GM21447 (cell line): ENCODE data around the gene PDXDC1.
A peak's percentile ranks its signal among the peaks of the same experiment; 100 is the strongest.
"Not testable (repeated sequence)": the region's sequence is repeated elsewhere in the genome, so short reads cannot be mapped to it uniquely, and the experiment has no call there.

Experiments used
- ATAC-seq: cut with Tn5 transposase; IDR thresholded peaks from one replicate; pipeline ENCODE4 v1.9.1; 2021; ENCODE audit not compliant: unreplicated experiment

Gene PDXDC1

DNA sequence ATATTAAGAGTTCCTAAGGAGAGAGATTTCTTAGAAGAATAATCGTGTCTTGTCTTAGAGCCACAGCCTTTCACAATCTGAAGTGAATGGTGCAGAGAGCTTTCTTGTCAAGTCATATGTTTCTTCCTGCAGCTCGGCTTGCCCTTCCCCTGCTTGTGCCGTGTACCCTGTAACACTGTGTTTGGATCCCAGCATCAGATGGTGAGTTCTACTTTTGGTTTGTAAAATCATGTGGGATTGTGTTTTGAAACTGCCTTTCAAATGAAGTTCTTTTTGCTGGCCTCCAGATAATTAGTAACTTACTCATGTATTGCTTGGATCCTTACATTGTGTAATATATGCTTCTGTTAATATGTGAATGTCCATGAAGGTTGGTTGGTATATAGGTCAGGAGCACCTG is 33.8 kb downstream of the PDXDC1 start:
- ATAC-seq = not testable (repeated sequence)

DNA sequence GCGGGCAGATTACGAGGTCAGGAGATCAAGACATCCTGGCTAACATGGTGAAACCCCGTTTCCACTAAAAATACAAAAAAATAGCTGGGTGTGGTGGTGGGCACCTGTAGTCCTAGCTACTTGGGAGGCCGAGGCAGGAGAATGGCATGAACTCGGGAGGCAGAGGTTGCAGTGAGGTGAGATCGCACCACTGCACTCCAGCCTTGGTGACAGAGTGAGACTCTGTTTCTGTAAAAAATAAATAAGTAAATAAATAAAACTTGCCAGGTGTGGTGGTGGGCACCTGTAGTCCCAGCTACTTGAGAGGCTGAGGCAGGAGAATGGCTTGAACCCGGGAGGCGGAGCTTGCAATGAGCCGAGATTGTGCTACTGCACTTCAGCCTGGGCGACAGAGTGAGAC is 38.1 kb downstream of the PDXDC1 start:
- not testable (repeated sequence) for ATAC-seq

DNA sequence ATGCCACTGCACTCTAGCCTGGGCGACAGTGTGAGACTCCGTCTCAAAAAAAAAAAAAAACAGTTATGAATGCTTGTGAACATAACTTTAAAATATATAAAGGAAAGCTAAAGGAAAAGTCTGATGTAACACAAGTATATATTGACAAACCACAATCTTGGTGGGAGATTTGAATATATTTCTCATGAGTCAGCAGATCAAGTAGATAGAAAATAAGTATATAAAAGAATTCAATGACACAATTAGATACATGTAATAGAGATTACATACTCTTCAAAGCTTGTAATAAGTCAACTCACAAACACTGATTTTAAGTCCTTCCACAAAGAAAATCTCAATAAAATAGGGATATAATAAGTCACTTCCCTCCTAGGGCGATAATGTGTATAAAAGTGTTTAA is 40.8 kb downstream of the PDXDC1 start:
- ATAC-seq = not testable (repeated sequence)

DNA sequence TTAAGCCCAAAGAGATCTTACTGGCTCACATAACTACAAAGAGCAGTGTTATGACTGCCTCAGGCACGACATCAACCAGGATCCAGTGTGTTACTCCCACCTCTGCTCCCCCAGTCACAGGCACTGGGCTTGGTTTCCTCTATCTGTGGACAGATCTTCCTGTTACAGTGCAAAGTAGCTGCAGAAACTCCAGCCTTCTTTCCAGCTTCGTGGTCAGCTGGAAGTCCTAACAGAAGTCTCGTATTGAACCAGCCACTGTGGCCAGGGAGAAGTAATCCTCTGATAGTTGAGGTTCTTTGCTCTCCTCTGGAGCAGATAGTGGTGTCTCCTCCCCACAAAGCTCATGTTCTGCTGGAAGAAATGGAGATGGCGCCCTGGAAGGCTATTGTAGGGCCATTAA is 41.5 kb downstream of the PDXDC1 start:
- ATAC-seq = not testable (repeated sequence)

DNA sequence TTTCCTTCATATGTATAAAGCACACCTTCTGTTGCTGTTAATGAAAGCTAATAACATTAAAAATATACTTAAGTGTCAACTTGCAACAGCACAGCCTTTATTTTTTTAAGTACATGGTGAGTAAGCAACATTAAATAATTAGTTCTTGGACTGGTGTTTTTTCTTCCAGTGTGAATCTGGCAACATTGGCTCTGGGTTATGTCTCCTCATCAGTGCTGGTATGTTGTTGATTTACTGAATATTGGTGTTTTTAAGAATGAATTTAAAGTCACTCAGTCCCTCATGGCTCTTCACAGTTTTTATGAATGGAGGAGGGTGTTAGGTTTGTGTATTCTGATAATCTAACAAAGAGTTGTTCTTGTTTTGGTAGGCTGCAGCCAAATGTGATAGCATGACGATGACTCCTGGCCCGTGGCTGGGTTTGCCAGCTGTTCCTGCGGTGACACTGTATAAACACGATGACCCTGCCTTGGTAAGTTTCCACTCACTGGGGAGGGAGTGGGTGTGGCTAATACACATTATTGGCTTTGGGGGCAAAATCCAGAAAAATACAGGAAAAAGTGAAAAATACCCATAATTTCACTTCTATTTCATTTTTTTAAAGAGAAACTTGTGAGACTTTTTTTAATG is 42.2 kb downstream of the PDXDC1 start:
- ATAC-seq = not testable (repeated sequence)

DNA sequence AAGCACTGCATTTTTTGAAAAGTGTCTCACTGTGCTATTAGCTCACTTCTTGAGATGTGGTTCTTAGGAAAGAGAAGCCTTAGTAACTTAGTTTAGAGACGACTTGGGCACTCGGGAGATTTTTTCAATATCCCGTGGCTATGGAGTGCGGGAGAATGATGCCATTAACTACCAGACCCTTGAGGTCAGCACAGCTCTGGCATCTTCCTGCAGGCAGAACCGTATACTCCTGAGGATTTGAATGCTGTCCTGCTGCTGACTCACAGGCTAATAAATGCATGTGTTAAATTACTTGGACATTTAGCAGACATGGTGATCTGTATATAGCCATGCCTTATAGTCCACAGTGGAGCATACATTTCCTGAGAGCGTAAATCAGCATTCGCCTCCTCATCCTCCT is 46.6 kb downstream of the PDXDC1 start:
- ATAC-seq = not testable (repeated sequence)

DNA sequence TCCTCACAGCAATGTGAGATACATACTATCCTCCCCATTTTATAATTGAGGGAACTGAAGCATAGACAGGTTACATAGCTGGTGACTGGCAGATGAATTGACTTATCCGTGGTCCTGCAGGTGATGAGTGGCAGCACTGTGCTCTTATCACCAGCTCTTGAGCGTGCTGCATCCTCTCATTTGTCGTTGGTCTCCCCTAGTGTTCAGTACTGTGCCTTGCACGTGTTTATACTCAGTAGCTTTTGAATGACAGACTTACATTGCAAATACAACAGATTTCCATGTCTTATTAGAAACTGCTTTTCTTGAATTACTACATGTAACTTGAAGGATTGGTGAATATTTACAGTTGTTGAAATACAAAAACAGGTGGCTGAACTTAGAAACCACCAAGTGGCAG is 47.4 kb downstream of the PDXDC1 start:
- peak; percentile 76 for ATAC-seq

DNA sequence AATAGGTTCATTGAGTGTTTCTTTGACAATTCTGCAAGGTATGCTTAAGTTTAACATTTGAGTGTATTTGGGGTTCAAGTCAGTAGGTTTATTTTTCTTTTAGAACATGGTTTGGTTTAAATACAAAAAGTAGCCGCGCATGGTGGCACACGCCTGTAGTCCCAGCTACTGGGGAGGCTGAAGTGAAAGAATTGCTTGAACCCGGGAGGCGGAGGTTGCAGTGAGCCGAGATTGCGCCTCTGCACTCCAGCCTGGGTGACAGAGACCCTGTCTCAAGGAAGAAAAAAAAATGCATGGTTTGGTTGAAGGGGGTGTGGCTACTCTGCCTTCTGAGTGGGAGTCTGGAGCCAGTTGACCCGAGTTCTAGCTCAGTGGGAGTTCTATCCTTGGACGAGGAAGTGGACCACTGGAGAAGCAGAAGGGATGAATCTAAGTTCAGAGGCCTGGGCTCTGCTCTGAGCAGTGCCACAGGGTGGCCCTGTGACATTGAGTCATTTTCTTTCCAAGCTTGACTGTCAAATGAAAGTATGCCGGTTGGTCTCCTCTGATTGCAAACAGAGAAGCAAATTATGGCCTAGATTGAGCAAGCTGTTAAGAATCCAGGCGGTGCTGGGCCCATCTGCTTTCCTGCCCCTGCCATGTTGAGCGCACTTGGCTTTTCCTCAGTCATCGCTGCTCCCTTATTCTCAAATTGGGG is 48.7 kb downstream of the PDXDC1 start:
- ATAC-seq = not testable (repeated sequence)

DNA sequence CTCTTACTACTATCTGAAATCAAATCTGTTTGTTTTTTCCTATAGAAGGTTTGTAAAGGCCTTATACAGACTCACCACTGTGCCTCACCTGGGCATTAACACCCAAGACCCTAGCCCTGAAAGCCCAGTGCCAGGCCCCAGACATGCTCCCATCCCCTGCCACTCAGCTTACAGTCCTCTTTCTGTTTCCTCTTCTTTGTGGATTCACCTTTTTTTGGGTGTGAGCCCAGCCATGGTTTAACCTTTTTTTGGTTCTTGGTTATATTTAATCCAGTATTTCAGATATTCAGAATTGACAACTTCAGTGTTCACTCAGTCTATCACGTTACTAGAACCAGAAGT is 50.0 kb downstream of the PDXDC1 start:
- not testable (repeated sequence) for ATAC-seq

DNA sequence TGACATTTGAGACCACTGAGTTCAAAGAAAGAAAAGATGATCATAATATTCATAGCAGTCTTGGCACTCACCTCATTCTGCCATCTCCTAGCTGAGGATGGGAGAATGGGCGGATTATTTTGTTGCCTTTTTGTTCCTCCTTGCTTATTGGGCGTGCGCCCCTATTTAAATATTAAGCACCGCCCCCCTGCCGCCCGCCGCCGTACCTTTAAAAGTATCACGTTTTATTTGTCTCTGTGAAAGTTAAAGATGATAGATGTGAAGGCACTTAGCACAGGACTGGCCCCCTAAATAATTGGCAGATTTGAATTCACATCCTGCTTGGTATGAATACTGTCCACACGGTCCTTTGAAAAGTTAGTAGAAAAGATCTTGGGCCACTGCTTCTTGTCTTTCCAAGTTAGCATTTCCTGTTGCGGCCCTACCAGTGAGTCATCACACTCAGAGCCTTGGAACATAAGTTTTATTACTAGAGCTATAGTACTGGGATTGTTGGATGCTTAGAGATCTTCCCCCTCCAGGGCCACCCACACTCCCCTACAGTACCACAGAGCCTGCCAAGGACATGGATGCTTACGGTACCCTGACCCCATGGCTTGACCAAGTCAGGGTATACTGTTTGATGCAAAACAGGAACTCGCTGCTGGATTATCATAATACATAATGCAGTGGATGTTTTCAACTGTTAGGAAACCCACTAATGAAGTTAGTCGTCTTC is 50.6 kb downstream of the PDXDC1 start:
- not testable (repeated sequence) for ATAC-seq

DNA sequence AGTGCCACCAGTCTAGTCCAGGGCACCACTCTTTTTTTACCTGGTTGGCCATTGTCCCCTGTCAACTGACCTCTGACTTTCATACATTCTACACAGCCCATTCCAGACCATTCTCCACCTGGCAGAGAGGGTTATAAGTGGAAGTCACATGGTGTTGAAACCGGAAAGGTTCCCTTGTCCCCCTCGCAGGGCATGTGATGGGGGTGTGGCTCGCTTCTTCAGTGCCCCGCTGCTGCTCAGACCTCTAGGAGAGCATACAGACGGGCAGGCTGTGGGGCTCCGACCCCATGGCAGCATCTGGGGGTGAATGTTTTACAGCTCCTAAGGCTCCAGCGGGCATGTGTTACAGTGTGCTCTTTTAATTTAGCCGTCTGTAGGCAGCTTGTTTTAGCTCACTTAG is 52.2 kb downstream of the PDXDC1 start:
- not testable (repeated sequence) for ATAC-seq

DNA sequence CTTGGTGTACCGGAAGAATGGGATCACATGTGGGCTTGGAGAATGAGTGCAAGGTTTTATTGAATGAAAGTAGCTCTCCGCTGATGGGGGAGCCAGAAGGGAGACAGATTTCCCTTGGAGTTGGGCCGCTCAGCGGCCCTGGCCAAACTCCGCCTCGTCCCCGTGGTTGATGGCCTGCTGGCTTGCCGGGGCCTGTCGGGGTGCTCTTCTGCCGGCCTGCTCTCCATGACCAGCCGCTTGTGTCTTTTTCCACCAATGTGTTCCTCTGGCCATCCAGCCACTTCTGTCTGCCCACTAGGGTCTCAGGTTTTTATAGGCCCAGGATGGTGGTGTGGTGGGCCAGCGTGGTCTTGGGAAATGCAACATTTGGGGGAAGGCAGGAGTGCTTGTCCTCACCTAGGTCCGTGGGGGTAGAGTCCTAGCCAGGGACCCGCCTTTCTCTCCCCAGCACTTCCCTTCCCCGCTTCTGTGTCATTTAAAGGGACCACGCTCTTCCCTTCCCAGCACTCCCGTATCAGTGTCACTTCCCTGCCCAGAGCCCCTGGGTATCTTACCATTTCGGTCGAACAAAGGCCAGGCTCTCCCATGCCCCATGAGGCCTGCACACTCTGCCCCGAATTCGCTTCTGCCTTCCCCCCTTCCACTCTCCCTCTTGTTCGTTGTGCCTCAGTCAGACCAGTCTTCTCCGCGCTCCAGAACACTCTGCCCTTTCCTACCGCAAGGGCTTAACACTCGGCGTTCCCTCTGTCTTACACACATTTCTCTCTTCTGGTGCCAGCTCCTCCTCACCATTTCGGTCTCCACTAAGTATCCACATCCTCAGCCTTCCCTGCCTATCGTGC is 52.9 kb downstream of the PDXDC1 start:
- not testable (repeated sequence) for ATAC-seq

DNA sequence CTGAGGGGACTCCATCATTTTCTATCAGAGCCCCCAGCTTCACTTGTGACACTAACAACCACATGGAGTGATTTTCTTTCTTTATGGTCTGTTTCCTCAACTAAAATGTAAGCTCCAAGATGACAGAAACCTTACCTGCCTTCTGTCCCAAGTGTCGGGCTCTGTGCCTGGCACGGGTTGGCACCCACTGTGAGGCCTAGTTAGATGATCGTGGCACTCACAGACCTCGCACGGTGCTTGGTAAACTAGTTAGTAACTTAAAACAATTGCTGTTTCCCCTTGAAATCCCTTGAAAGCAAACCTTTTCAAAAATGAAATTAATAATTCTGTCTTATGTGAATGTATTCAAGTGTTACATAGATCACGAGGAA is 53.5 kb downstream of the PDXDC1 start:
- not testable (repeated sequence) for ATAC-seq

DNA sequence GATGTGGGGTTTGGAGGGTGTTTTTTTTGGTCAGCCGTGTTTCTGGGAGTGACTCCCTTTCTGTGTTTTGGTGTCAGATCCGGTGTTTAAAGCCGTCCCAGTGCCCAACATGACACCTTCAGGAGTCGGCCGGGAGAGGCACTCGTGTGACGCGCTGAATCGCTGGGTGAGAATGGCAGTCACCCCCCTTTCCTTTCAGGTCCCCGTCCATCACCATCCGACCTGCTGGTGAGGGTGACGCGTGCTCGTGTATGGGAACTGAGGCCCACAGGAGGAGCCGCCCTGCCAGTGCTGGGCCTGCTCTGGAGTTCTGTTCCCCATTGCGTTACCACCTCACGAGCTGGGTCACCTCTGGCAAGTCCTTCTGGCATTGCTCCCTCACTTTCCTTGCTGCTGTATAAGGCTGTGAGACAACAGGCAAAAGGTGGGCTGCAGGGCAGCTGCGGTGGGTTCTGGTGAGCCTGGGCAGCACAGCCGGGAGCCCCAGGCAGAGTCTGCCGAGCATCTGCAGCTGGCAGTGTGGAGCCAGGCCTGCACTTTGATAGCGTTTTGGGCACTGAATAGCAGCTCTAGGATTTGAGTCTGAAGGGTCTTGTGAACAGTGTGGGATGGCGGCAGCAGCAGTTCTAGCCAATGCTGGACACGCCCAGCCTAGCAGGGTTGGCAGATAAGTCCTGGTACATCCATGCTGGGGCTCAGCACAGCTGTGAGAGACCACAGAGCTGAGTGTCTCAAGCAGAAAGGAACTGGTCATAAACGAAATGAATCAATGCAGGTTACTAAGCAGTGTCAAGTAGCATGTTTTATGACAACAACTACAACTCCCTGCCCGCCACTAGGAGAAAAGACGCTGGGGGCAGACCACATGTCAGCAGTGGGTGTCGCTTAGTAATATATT is 54.2 kb downstream of the PDXDC1 start:
- ATAC-seq = not testable (repeated sequence)

DNA sequence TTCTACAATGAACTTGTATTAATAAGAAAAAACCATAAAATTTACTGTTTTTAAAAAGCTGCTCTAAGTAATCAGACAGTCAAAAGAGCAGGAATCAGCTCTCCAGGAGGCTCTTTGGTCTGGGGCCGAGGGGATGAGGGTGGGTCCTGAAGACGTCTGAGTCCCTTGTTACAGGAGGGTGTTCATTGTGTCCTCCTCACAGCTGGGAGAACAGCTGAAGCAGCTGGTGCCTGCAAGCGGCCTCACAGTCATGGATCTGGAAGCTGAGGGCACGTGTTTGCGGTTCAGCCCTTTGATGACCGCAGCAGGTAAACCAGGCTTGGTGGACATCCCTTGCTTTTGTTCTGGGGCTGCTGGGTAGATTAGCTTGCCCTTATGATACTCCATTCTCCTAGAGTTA is 54.9 kb downstream of the PDXDC1 start:
- not testable (repeated sequence) for ATAC-seq

DNA sequence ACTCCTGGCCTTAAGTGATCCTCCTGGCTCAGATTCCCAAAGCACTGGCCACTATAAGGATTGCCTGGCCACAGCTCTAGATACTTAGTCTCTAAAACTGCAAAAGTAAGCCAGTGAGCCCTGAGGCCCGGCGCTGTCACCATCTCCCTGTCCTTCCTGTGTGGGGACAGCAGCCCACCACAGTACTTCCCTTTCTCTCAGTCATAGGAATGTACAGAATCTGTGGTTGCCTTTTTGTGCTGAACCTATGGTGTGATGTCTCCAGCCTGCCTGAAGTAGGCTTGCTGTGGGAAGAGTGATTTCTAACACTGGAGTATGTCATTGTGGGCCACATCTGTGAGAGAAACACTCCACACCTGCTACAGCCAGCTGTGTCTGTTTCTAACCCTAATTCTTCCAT is 56.4 kb downstream of the PDXDC1 start:
- ATAC-seq = no peak

DNA sequence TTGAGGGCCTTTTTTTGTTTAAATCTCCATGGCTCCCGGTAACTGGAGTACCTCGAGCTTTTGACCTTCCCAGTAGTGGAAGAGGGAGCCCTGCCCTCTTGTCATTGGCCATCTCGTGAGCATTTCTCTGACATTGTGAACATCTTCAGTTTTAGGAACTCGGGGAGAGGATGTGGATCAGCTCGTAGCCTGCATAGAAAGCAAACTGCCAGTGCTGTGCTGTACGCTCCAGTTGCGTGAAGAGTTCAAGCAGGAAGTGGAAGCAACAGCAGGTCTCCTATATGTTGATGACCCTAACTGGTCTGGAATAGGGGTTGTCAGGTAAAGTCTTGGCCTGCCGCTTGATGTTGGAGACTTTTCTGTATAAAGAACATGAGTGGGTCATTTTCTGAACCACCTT is 56.8 kb downstream of the PDXDC1 start:
- no peak for ATAC-seq

DNA sequence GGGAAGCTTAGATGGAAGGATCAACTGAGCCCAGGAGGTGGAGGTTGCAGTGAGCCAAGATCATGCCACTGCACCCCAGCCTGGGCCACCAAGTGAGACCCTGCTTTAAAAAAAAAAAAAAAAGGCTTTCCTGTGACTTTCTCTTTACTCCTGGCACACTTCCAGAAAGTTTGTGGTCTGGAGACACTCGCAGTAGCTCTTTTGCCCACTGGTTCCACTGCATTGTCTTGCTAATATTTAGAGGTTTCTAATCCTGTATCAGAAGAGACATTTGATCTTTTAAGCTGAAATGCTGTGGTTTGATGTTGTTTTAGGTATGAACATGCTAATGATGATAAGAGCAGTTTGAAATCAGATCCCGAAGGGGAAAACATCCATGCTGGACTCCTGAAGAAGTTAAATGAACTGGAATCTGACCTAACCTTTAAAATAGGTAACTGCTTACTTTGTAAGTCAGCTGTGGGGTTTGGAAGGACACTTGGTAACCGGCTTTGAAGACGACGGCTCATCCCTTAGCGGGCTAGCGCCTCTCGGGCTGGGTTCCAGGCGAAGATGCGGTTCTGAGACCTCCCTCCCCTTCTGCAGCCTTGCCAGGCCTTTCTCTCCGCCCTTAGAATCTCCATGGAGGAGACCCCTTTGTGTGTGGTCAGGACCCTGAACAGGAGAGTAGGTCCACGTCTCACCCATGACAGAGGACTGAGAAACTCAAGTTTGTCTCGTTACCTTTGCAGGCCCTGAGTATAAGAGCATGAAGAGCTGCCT is 57.9 kb downstream of the PDXDC1 start:
- no peak for ATAC-seq

DNA sequence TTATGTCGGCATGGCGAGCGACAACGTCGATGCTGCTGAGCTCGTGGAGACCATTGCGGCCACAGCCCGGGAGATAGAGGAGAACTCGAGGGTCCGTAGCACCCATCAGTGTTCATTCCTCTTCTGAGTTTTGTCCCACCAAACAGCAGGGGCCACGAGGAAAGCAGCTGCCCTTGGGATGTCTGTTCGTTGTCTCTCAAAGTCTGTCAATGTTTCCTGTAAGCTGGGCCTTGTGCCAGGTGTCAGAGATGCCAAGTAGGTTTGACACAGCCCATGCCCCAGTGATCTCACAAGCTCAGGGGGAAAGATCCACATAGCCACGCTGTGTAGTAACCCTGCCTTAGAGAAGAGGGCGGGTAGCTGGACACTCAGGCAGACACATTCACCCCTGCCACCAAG is 58.5 kb downstream of the PDXDC1 start:
- no peak for ATAC-seq
